Natural killer cell (primary cell): Measurements from ENCODE around the gene KRTAP4-6. TPM values are rescaled to one million over a fixed set of nuclear protein-coding genes. Genes with fewer than 3 reads are reported as not detected.

ENCODE experiments used
- ATAC-seq, 3 donors: fragments of 150-1000 bp in 2 of 3; fragments of 200-7000 bp in 1 of 3; cut with Tn5 transposase; 1 replicate in 1 of 3; 2 replicates in 2 of 3; pipeline ENCODE4 v1.10.0; 2021; ENCODE audit warnings: mild to moderate bottlenecking in 2 of 3, moderate library complexity in 2 of 3
- DNase-seq, 2 donors: peaks; one replicate each; pipeline versions ENCODE4 v3.0.0 to v3.0.0-alpha.2; 2013 to 2021; ENCODE audit warnings: mixed read lengths in 1 of 2
- H3K27ac ChIP-seq: one replicate; pipeline ENCODE4 v1.5.1; 2013; ENCODE audit warnings: mild to moderate bottlenecking, low read length
- H3K27me3 ChIP-seq: one replicate; pipeline ENCODE4 v1.6.1; 2013; ENCODE audit warnings: low read length; ENCODE audit not compliant: control insufficient read depth, insufficient read depth
- H3K36me3 ChIP-seq: one replicate; pipeline ENCODE4 v1.6.1; 2013; ENCODE audit warnings: low read length; ENCODE audit not compliant: control insufficient read depth, insufficient read depth
- H3K4me1 ChIP-seq: one replicate; pipeline ENCODE4 v1.6.1; 2013; ENCODE audit warnings: low read length; ENCODE audit not compliant: control insufficient read depth, insufficient read depth
- H3K4me3 ChIP-seq: one replicate; pipeline ENCODE4 v1.5.1; 2013; ENCODE audit warnings: low read length
- H3K9me3 ChIP-seq: one replicate; pipeline ENCODE4 v1.6.1; 2013; ENCODE audit warnings: low read length; ENCODE audit not compliant: control insufficient read depth, insufficient read depth
- H3K27ac Mint-ChIP-seq, 2 donors: one replicate each; pipeline ENCODE4 v1.8.0; 2022; ENCODE audit warnings: mild to moderate bottlenecking in 2 of 2, mixed read lengths in 2 of 2, moderate library complexity in 1 of 2
- H3K27me3 Mint-ChIP-seq, 2 donors: one replicate each; pipeline ENCODE4 v1.8.0; 2022; ENCODE audit warnings: low read depth in 2 of 2, mixed read lengths in 2 of 2
- H3K36me3 Mint-ChIP-seq: one replicate; pipeline ENCODE4 v1.8.0; 2022; ENCODE audit warnings: mixed read lengths
- H3K4me1 Mint-ChIP-seq, 2 donors: one replicate each; pipeline ENCODE4 v1.8.0; 2022; ENCODE audit warnings: mixed read lengths in 2 of 2
- H3K4me3 Mint-ChIP-seq: one replicate; pipeline ENCODE4 v1.8.0; 2022; ENCODE audit warnings: mild to moderate bottlenecking, moderate library complexity, mixed read lengths
- H3K9me3 Mint-ChIP-seq, 2 donors: one replicate each; pipeline ENCODE4 v1.8.0; 2022; ENCODE audit warnings: mixed read lengths in 2 of 2
- WGBS: methylation state at CpG from one replicate; pipeline ENCODE4 v1.1.7; 2013; ENCODE audit warnings: missing lambda C conversion rate; ENCODE audit not compliant: insufficient coverage; 5-methylcytosine and 5-hydroxymethylcytosine counted together
- intact Hi-C: fragments of 100-400 bp; cut with micrococcal nuclease; formaldehyde crosslinking; loops from one replicate; pipeline ENCODE4 v1.14.2; 2022
- total RNA-seq, 4 donors: library from RNA; stranded (reverse); fragments of 120-200 nt in 1 of 4; gene quantifications; one replicate each; pipeline versions ENCODE4 v1.2.3 to v1.2.4, GENCODE V29; 2013 to 2022
- TF ChIP-seq, protein P1 (sequence below): fragments of 200-600 bp; IDR thresholded peaks from one replicate; pipeline ENCODE4 v1.8.0; 2022; ENCODE audit warnings: antibody characterized with exemption

KRTAP4-6 gene
- total RNA-seq, 3 donors from 2014 or later (not counting 1 experiment from before 2014, with no cell fraction given), result not detected

DNA sequence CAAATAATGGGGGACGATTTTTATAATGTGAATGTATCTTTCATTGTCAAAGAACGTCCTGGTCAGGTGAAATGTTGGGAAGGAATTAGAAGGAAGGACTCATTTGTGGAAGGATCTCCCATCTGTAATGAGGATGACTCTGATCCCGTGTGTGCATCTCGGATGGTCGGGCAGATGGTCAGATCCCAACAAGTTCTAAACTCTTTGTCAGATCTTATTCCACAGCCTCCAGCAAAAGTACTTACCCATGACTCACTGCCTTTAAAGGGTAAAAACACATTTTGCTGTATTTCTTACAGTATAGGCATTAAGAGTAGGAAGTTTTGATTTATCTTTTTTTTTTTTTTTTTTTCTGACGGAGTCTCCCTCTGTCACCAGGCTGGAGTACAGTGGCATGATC lies 41.9 kb downstream of the KRTAP4-6 start:
- WGBS, result 88% methylated on average over 6 of the region's 6 CpGs
- DNase-seq, result no peak
- H3K9me3 Mint-ChIP-seq, result no peaks in the 10 kb centered on the region
- H3K4me1 Mint-ChIP-seq, result no peaks in the 10 kb centered on the region
- H3K4me3 Mint-ChIP-seq, result no peak overlapping the region
- intact Hi-C loops, result loop anchor here (1.0 kb wide), 1 partner anchor 22 kb away; no protein-coding TSS in a partner anchor
- Histone ChIP-seq H3K4me1 (no peaks in the 10 kb centered on the region), H3K9me3 (no peaks in the 10 kb centered on the region), H3K4me3 (no peak overlapping the region), H3K36me3 (no peaks in the 10 kb centered on the region), H3K27ac (no peak overlapping the region), H3K27me3 (no peaks in the 10 kb centered on the region)
- H3K27ac Mint-ChIP-seq, result no peak overlapping the region
- TF ChIP-seq, protein P1, sequence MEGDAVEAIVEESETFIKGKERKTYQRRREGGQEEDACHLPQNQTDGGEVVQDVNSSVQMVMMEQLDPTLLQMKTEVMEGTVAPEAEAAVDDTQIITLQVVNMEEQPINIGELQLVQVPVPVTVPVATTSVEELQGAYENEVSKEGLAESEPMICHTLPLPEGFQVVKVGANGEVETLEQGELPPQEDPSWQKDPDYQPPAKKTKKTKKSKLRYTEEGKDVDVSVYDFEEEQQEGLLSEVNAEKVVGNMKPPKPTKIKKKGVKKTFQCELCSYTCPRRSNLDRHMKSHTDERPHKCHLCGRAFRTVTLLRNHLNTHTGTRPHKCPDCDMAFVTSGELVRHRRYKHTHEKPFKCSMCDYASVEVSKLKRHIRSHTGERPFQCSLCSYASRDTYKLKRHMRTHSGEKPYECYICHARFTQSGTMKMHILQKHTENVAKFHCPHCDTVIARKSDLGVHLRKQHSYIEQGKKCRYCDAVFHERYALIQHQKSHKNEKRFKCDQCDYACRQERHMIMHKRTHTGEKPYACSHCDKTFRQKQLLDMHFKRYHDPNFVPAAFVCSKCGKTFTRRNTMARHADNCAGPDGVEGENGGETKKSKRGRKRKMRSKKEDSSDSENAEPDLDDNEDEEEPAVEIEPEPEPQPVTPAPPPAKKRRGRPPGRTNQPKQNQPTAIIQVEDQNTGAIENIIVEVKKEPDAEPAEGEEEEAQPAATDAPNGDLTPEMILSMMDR, result no peak
- H3K27me3 Mint-ChIP-seq, result peaks cover 19 to 42% of the 10 kb centered on the region in 2 donors
- H3K36me3 Mint-ChIP-seq, result no peaks in the 10 kb centered on the region
- no peak for ATAC-seq

DNA sequence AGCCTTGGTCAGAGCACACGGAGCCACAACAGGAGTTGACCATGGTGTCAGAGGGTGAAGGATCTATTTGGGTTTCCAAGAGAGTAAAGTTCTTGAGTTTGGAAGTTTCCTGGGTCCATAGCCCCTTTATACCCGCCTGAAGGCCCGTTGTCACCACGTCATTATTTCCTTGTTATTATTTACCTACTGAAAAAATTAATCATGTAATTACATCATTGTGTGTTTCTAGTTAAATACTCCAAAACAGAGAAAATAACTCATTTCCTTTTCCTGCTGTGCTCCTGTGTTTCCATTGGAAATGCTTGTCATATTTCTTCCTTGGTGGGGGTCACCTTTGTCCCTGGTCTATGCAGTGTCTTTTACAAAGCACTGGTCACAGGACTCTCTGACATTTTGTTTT lies 42.3 kb downstream of the KRTAP4-6 start, which contains the start of gene KRTAP4-8:
KRTAP4-8 (minus strand) TSS at position 101 of the 400 bp plus-strand sequence; CDS start at position 43, 58 bp downstream.
- H3K9me3 Mint-ChIP-seq, result no peaks in the 10 kb centered on the region
- peaks cover 19 to 37% of the 10 kb centered on the region in 2 donors for H3K27me3 Mint-ChIP-seq
- TF ChIP-seq, protein P1, result no peak
- Histone ChIP-seq H3K9me3 (no peaks in the 10 kb centered on the region), H3K4me1 (no peaks in the 10 kb centered on the region), H3K36me3 (no peaks in the 10 kb centered on the region), H3K27ac (no peak within 1 kb of the TSS), H3K4me3 (no peak within 1 kb of the TSS), H3K27me3 (no peaks in the 10 kb centered on the region)
- intact Hi-C loops, result loop anchor here (1.0 kb wide), 1 partner anchor 22 kb away; no protein-coding TSS in a partner anchor
- no peak within 1 kb of the TSS for H3K27ac Mint-ChIP-seq
- ATAC-seq, result no peak
- DNase-seq, result no peak
- H3K4me1 Mint-ChIP-seq, result no peaks in the 10 kb centered on the region
- no peaks in the 10 kb centered on the region for H3K36me3 Mint-ChIP-seq
- WGBS, result 81% methylated on average over 1 of the region's 4 CpGs
- no peak within 1 kb of the TSS for H3K4me3 Mint-ChIP-seq

DNA sequence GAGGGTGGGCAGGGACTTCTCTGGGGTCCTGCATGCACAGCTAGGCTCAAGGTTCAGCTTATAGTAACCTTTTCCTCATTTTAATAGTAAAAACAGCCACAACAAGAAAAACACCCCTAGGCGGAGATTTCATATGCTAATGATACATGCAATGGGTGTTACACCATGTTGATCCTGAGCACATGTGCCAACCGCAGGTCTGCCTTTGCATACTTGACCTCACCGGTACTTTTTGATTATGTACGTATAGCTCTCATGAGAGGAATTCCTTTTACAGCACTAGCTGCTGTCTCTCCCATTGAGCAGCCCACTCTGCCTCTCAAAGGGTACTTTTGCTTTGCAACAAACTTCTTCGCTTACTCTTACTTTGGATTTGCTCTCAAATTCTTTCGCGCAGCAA lies 44.3 kb downstream of the KRTAP4-6 start:
- intact Hi-C loops, result no loop called here
- peaks cover 19 to 36% of the 10 kb centered on the region in 2 donors for H3K27me3 Mint-ChIP-seq
- H3K4me3 Mint-ChIP-seq, result no peak overlapping the region
- no peaks in the 10 kb centered on the region for H3K9me3 Mint-ChIP-seq
- no peak overlapping the region for H3K27ac Mint-ChIP-seq
- WGBS, result 86% methylated on average over 7 of the region's 7 CpGs
- no peaks in the 10 kb centered on the region for H3K4me1 Mint-ChIP-seq
- no peaks in the 10 kb centered on the region for H3K4me1 ChIP-seq
- no peaks in the 10 kb centered on the region for H3K27me3 ChIP-seq
- no peaks in the 10 kb centered on the region for H3K36me3 ChIP-seq
- TF ChIP-seq, protein P1, result no peak
- no peak for ATAC-seq
- no peak for DNase-seq
- H3K4me3 ChIP-seq, result no peak overlapping the region
- no peak overlapping the region for H3K27ac ChIP-seq
- H3K36me3 Mint-ChIP-seq, result no peaks in the 10 kb centered on the region
- no peaks in the 10 kb centered on the region for H3K9me3 ChIP-seq

Other genes with a start within 250 kb of the KRTAP4-6 start
- gene KRT23, start 202.9 kb downstream of the KRTAP4-6 start, total RNA-seq, result under 1 TPM in 1 of 3 donors, not detected in 2; 0.83 TPM
- not detected for gene KRT39, start 173.6 kb downstream of the KRTAP4-6 start, total RNA-seq
- not detected for gene KRT40, start 156.2 kb downstream of the KRTAP4-6 start, total RNA-seq
- not detected for gene KRTAP3-3, start 146.4 kb downstream of the KRTAP4-6 start, total RNA-seq
- not detected for gene KRTAP3-2, start 140.6 kb downstream of the KRTAP4-6 start, total RNA-seq
- gene KRTAP3-1, start 131.4 kb downstream of the KRTAP4-6 start, total RNA-seq, result not detected
- gene KRTAP1-5, start 113.3 kb downstream of the KRTAP4-6 start, total RNA-seq, result not detected
- not detected for gene KRTAP1-4, start 110.3 kb downstream of the KRTAP4-6 start, total RNA-seq
- gene KRTAP1-3, start 105.7 kb downstream of the KRTAP4-6 start, total RNA-seq, result not detected
- gene KRTAP1-1, start 99.1 kb downstream of the KRTAP4-6 start, total RNA-seq, result not detected
- gene KRTAP2-1, start 93.2 kb downstream of the KRTAP4-6 start, total RNA-seq, result not detected
- not detected for gene KRTAP2-2, start 85.3 kb downstream of the KRTAP4-6 start, total RNA-seq
- not detected for gene KRTAP2-3, start 80.4 kb downstream of the KRTAP4-6 start, total RNA-seq
- gene KRTAP2-4, start 74.7 kb downstream of the KRTAP4-6 start, total RNA-seq, result not detected
- gene KRTAP4-7, start 56.4 kb downstream of the KRTAP4-6 start, total RNA-seq, result not detected
- not detected for gene KRTAP4-8, start 42.4 kb downstream of the KRTAP4-6 start, total RNA-seq
- not detected for gene KRTAP4-16, start 38.3 kb downstream of the KRTAP4-6 start, total RNA-seq
- not detected for gene KRTAP4-9, start 35.2 kb downstream of the KRTAP4-6 start, total RNA-seq
- not detected for gene KRTAP4-11, start 22.2 kb downstream of the KRTAP4-6 start, total RNA-seq
- gene KRTAP4-12, start 16.4 kb downstream of the KRTAP4-6 start, total RNA-seq, result not detected
- not detected for gene KRTAP4-5, start 9.3 kb upstream of the KRTAP4-6 start, total RNA-seq
- not detected for gene KRTAP4-4, start 20.2 kb upstream of the KRTAP4-6 start, total RNA-seq
- gene KRTAP4-3, start 27.7 kb upstream of the KRTAP4-6 start, total RNA-seq, result not detected
- gene KRTAP4-2, start 37.7 kb upstream of the KRTAP4-6 start, total RNA-seq, result not detected
- gene KRTAP4-1, start 44.4 kb upstream of the KRTAP4-6 start, total RNA-seq, result not detected
- gene KRTAP9-1, start 49.3 kb upstream of the KRTAP4-6 start, total RNA-seq, result not detected
- gene KRTAP9-2, start 86.1 kb upstream of the KRTAP4-6 start, total RNA-seq, result not detected
- not detected for gene KRTAP9-3, start 91.9 kb upstream of the KRTAP4-6 start, total RNA-seq
- not detected for gene KRTAP9-8, start 97.5 kb upstream of the KRTAP4-6 start, total RNA-seq
- not detected for gene KRTAP9-4, start 109.1 kb upstream of the KRTAP4-6 start, total RNA-seq
- gene KRTAP9-9, start 114.8 kb upstream of the KRTAP4-6 start, total RNA-seq, result not detected
- not detected for gene KRTAP9-6, start 124.8 kb upstream of the KRTAP4-6 start, total RNA-seq
- not detected for gene KRTAP9-7, start 135.2 kb upstream of the KRTAP4-6 start, total RNA-seq
- not detected for gene KRTAP29-1, start 162.3 kb upstream of the KRTAP4-6 start, total RNA-seq
- under 1 TPM; 0.16 to 0.23 (median 0.23) TPM for gene KRTAP16-1, start 168.8 kb upstream of the KRTAP4-6 start, total RNA-seq
- gene KRTAP17-1, start 175.2 kb upstream of the KRTAP4-6 start, total RNA-seq, result not detected
- gene KRT33A, start 210.3 kb upstream of the KRTAP4-6 start, total RNA-seq, result not detected
- gene KRT33B, start 229.3 kb upstream of the KRTAP4-6 start, total RNA-seq, result not detected
- gene KRT34, start 241.8 kb upstream of the KRTAP4-6 start, total RNA-seq, result not detected